ENCODE measurements around the gene SMAD4.
"Not testable (repeated sequence)": the region's sequence is repeated elsewhere in the genome, so short reads cannot be mapped to it uniquely, and the experiment has no call there.

SMAD4 gene

DNA sequence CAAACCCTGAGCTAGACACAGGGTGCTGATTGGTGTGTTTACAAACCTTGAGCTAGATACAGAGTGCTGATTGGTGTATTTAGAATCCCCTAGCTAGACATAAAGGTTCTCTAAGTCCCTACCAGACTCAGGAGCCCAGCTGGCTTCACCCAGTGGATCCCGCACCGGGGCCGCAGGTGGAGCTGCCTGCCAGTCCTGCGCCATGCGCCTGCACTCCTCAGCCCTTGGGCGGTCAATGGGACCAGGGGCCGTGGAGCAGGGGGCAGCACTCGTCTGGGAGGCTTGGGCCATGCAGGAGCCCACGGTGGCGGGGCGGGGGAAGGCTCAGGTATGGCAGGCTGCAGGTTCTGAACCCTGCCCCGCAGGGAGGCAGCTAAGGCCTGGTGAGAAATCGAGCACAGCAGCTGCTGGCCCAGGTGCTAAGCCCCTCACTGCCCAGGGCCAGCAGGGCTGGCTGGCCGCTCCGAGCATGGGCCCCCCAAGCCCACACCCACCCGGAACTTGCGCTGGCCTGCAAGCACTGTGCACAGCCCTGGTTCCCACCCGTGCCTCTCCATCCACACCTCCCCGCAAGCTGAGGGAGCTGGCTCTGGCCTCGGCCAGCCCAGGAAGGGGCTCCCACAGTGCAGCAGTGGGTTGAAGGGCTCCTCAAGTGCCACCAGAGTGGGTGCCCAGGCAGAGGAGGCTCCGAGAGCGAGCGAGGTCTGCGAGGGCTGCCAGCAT lies 81.8 kb downstream of the SMAD4 start:
- not testable (repeated sequence) for H3K27me3 ChIP-seq (ENCODE audit: control insufficient read depth, insufficient read depth, low read length); H3K27ac ChIP-seq (ENCODE audit: low read depth, low read length); H3K9me3 ChIP-seq (ENCODE audit: control insufficient read depth, insufficient read depth, low read depth, low read length); H3K36me3 ChIP-seq (ENCODE audit: control insufficient read depth, insufficient read depth, low read length); H3K4me1 ChIP-seq (ENCODE audit: control insufficient read depth, insufficient read depth, low read length); H3K9ac ChIP-seq (ENCODE audit: low read length); H3K4me3 ChIP-seq (ENCODE audit: low read depth, low read length)

DNA sequence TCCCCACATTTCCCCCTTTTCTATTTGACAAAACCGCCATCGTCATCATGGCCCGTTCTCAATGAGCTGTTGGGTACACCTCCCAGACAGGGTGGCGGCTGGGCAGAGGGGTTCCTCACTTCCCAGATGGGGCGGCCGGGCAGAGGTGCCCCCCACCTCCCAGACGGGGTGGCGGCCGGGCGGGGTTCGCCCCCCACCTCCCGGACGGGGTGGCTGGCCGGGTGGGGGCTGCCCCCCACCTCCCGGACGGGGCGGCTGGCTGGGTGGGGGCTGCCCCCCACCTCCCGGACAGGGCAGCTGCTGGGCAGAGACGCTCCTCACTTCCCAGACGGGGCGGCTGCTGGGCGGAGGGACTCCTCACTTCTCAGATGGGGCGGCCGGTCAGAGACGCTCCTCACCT lies 87.0 kb downstream of the SMAD4 start:
- H3K27me3 ChIP-seq (ENCODE audit: control insufficient read depth, insufficient read depth, low read length); H3K4me3 ChIP-seq (ENCODE audit: low read depth, low read length); H3K9ac ChIP-seq (ENCODE audit: low read length); H3K36me3 ChIP-seq (ENCODE audit: control insufficient read depth, insufficient read depth, low read length); H3K4me1 ChIP-seq (ENCODE audit: control insufficient read depth, insufficient read depth, low read length); H3K27ac ChIP-seq (ENCODE audit: low read depth, low read length): not testable (repeated sequence)
- peaks cover 25% of the 10 kb centered on the region for H3K9me3 ChIP-seq (ENCODE audit: control insufficient read depth, insufficient read depth, low read depth, low read length)

DNA sequence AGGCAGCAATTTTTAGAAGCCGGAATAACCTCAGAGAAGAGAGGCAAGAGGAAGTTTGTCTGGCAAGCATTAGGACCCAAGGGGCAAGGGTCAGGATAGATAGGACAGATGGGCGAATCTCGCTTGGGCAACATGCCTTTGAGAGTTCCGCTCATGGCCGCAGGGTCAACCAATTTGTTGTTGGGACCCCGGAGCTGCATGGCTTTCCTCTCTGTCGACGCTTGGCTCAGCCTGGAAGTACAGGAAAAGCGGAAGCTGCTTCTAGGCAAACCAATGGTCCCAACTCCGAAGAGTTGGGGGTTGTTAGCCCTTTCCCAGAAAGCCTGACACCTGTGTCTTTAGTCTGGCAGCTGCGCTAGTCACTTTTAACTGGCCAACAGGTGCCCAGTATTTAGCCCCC lies 89.5 kb downstream of the SMAD4 start:
- not testable (repeated sequence) for H3K36me3 ChIP-seq (ENCODE audit: control insufficient read depth, insufficient read depth, low read length); H3K27me3 ChIP-seq (ENCODE audit: control insufficient read depth, insufficient read depth, low read length); H3K4me3 ChIP-seq (ENCODE audit: low read depth, low read length)

DNA sequence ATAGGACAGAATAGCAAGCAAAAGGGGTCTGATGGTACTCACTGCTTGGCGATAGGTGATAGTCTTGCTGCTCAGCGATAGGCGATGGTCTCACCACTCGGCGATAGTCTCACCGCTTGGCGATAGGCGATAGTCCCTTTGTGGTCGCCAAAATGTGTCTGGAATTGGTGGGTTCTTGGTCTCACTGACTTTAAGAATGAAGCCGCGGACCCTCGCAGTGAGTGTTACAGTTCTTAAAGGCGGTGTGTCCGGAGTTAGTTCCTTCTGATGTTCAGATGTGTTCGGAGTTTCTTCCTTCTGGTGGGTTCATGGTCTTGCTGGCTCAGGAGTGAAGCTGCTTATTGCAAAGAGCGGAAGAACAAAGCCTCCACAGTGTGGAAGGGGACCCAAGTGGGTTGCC lies 90.0 kb downstream of the SMAD4 start:
- not testable (repeated sequence) for H3K27me3 ChIP-seq (ENCODE audit: control insufficient read depth, insufficient read depth, low read length); H3K36me3 ChIP-seq (ENCODE audit: control insufficient read depth, insufficient read depth, low read length); H3K9ac ChIP-seq (ENCODE audit: low read length); H3K27ac ChIP-seq (ENCODE audit: low read depth, low read length); H3K4me3 ChIP-seq (ENCODE audit: low read depth, low read length); H3K4me1 ChIP-seq (ENCODE audit: control insufficient read depth, insufficient read depth, low read length)
- H3K9me3 ChIP-seq (ENCODE audit: control insufficient read depth, insufficient read depth, low read depth, low read length): peaks cover 22% of the 10 kb centered on the region

More for the DNA sequence above, 89.5 kb downstream of the SMAD4 start:
- not testable (repeated sequence) for H3K27ac ChIP-seq (ENCODE audit: low read depth, low read length); H3K4me1 ChIP-seq (ENCODE audit: control insufficient read depth, insufficient read depth, low read length); H3K9ac ChIP-seq (ENCODE audit: low read length)
- peaks cover 22% of the 10 kb centered on the region for H3K9me3 ChIP-seq (ENCODE audit: control insufficient read depth, insufficient read depth, low read depth, low read length)

DNA sequence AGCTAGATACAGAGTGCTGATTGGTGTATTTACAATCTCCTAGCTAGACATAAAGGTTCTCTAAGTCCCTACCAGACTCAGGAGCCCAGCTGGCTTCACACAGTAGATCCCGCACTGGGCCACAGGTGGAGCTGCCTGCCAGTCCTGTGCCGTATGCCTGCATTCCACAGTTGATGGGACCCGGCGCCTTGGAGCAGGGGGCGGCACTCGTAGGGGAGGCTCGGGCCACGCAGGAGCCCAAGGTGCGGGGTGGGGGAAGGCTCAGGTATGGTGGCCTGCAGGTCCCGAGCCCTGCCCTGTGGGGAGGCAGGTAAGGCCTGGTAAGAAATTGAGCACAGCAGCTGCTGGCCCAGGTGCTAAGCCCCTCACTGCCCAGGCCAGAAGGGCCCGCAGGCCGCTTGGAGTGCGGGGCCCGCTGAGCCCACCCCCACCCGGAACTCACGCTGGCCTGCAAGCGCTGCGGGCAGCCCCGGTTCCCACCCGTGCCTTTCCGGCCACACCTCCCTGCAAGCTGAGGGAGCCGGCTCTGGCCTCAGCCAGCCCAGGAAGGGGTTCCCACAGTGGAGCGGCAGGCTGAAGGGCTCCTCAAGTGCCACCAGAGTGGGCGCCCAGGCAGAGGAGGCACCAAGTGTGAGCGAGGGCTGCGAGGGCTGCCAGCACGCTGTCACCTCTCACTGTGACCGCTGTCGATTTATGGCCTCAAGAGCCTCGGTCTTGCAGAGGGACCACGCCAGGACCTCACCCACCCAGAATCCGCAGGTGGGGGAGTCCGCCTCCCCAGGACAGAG lies 91.0 kb downstream of the SMAD4 start:
- Histone ChIP-seq H3K27me3 (ENCODE audit: control insufficient read depth, insufficient read depth, low read length) (no peaks in the 10 kb centered on the region), H3K9ac (ENCODE audit: low read length) (no peak overlapping the region), H3K36me3 (ENCODE audit: control insufficient read depth, insufficient read depth, low read length) (no peaks in the 10 kb centered on the region), H3K27ac (ENCODE audit: low read depth, low read length) (no peak overlapping the region), H3K4me1 (ENCODE audit: control insufficient read depth, insufficient read depth, low read length) (0 out of 2 replicates have a peak, but pooled peaks cover 3% of the 10 kb centered on the region), H3K4me3 (ENCODE audit: low read depth, low read length) (no peak overlapping the region), H3K9me3 (ENCODE audit: control insufficient read depth, insufficient read depth, low read depth, low read length) (peaks cover 22% of the 10 kb centered on the region)

DNA sequence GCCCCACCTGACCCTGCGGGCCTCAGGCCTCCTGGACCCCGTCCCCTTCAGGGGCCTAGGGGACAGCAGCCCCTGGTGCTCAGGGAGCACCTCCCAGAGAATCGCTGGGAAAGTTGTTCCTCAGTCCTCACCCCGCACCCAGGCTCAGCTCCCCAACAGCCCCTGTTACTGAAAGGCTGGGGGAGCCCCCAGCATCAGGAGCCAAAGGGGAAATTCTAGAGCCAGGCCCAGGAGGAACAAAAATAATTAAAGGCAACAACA lies 91.5 kb downstream of the SMAD4 start:
- H3K36me3 ChIP-seq (ENCODE audit: control insufficient read depth, insufficient read depth, low read length): no peaks in the 10 kb centered on the region
- 0 out of 2 replicates have a peak, but pooled peaks cover 3% of the 10 kb centered on the region for H3K4me1 ChIP-seq (ENCODE audit: control insufficient read depth, insufficient read depth, low read length)
- H3K27me3 ChIP-seq (ENCODE audit: control insufficient read depth, insufficient read depth, low read length): no peaks in the 10 kb centered on the region
- no peak overlapping the region for H3K9ac ChIP-seq (ENCODE audit: low read length)
- H3K4me3 ChIP-seq (ENCODE audit: low read depth, low read length): no peak overlapping the region
- H3K27ac ChIP-seq (ENCODE audit: low read depth, low read length): no peak overlapping the region
- peaks cover 22% of the 10 kb centered on the region for H3K9me3 ChIP-seq (ENCODE audit: control insufficient read depth, insufficient read depth, low read depth, low read length)

DNA sequence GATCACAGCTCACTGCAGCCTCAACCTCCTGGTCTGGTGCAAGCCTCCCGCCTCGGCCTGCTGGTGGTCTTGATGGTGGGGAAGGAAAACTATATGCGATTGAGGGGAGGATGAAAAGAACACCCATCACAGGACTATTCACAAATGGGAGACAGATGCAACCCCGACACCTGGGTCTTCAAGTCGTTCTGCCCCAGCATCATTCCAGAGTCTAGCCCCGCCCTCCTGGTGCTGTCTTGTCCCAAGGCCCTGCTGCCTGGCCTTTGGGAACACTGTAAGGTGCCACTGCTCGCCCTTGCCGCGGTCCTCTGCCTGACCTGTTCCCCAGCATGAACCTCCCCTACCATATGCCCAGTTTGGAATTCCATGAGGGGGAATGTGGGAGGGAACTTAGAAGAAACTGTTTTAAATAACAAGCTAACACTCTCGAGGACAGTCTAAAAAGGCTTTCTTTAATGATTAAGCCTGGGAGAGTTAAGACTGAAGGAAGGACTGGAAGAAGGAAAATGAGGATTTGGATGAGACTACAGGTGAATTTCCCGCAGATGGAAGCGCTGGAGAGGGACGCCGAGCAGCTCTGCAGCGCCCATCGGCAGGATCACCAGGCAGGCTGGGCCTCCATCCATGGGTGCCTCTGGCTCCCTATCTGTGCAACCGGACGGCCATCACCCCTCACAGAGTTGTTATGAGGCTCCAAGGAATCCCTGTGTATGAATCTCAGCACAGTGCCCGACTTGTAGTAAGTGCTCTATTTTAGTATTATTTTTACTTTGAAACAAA lies 92.4 kb downstream of the SMAD4 start:
- Histone ChIP-seq H3K9ac (ENCODE audit: low read length) (no peak overlapping the region), H3K36me3 (ENCODE audit: control insufficient read depth, insufficient read depth, low read length) (no peaks in the 10 kb centered on the region), H3K4me1 (ENCODE audit: control insufficient read depth, insufficient read depth, low read length) (0 out of 2 replicates have a peak, but pooled peaks cover 3% of the 10 kb centered on the region), H3K27me3 (ENCODE audit: control insufficient read depth, insufficient read depth, low read length) (no peaks in the 10 kb centered on the region), H3K9me3 (ENCODE audit: control insufficient read depth, insufficient read depth, low read depth, low read length) (peaks cover 20% of the 10 kb centered on the region), H3K4me3 (ENCODE audit: low read depth, low read length) (no peak overlapping the region), H3K27ac (ENCODE audit: low read depth, low read length) (no peak overlapping the region)

DNA sequence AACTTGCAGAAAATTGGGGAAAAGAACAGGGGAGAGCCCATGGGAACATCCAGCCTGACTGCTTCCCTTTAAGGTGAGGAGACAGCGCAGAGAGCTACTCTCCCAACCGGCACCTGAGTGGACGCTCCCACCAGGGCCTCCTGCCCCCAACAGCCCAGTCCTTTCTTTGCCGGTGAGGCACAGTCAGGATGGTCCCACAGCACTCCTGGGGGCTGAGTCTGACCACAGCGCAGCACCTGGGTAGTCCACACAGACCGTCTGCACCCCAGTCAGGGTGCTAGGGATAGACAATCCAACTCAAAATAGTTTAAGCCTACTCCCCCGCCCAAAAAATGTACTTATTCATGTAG lies 93.0 kb downstream of the SMAD4 start:
- no peak overlapping the region for H3K9ac ChIP-seq (ENCODE audit: low read length)
- no peak overlapping the region for H3K27ac ChIP-seq (ENCODE audit: low read depth, low read length)
- 0 out of 2 replicates have a peak, but pooled peaks cover 3% of the 10 kb centered on the region for H3K4me1 ChIP-seq (ENCODE audit: control insufficient read depth, insufficient read depth, low read length)
- H3K27me3 ChIP-seq (ENCODE audit: control insufficient read depth, insufficient read depth, low read length): no peaks in the 10 kb centered on the region
- no peak overlapping the region for H3K4me3 ChIP-seq (ENCODE audit: low read depth, low read length)
- no peaks in the 10 kb centered on the region for H3K36me3 ChIP-seq (ENCODE audit: control insufficient read depth, insufficient read depth, low read length)
- H3K9me3 ChIP-seq (ENCODE audit: control insufficient read depth, insufficient read depth, low read depth, low read length): peaks cover 16% of the 10 kb centered on the region

DNA sequence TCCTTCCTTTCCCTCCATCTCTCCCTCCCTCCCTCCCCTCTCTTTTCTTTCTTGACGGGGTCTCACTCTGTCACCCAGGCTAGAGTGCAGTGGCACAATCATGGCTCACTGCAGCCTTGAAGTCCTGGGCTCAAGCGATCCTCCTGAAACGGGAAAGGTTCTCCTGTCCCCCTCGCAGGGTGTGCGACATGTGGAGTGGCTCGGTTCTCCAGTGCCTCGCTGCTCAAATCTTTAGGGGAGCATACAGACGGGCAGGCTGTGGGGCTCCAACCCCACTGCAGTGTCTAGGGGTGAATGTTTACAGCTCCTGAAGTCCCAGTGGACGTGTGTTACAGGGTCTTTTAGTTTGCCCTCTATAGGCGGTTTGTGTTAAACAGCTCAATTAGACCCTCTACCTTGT lies 93.5 kb downstream of the SMAD4 start:
- H3K4me1 ChIP-seq (ENCODE audit: control insufficient read depth, insufficient read depth, low read length): 0 out of 2 replicates have a peak, but pooled peaks cover 3% of the 10 kb centered on the region
- H3K9me3 ChIP-seq (ENCODE audit: control insufficient read depth, insufficient read depth, low read depth, low read length): peaks cover 16% of the 10 kb centered on the region
- H3K4me3 ChIP-seq (ENCODE audit: low read depth, low read length): no peak overlapping the region
- H3K27me3 ChIP-seq (ENCODE audit: control insufficient read depth, insufficient read depth, low read length): no peaks in the 10 kb centered on the region
- no peak overlapping the region for H3K9ac ChIP-seq (ENCODE audit: low read length)
- H3K36me3 ChIP-seq (ENCODE audit: control insufficient read depth, insufficient read depth, low read length): no peaks in the 10 kb centered on the region
- H3K27ac ChIP-seq (ENCODE audit: low read depth, low read length): no peak overlapping the region

DNA sequence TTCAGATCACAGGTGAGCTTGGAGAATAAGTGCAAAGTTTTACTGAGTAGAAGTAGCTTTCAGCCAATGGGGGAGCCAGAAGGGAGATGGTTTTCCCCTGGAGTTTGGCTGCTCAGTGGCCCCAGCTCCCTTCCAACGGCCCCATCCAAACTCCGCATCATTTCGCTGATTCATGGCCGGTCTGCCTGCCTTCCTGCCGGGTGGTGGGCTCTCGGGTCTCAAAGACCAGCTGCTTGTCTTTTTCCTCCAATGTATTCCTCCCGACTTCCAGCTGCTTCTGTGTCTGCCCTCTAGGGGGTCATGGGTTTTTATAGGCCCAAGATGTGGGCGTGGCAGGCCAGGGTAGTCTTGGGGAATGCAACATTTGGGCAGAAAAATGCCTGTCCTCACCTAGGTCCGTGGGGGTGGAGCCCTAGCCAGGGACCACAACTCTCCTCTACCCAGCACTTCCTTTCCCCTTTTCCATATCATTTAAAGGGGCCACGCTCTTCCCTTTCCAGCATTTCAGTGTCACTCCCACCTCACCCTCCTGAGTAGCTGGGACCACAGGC lies 94.0 kb downstream of the SMAD4 start:
- no peak overlapping the region for H3K9ac ChIP-seq (ENCODE audit: low read length)
- H3K27me3 ChIP-seq (ENCODE audit: control insufficient read depth, insufficient read depth, low read length): no peaks in the 10 kb centered on the region
- peaks cover 16% of the 10 kb centered on the region for H3K9me3 ChIP-seq (ENCODE audit: control insufficient read depth, insufficient read depth, low read depth, low read length)
- H3K4me1 ChIP-seq (ENCODE audit: control insufficient read depth, insufficient read depth, low read length): 0 out of 2 replicates have a peak, but pooled peaks cover 3% of the 10 kb centered on the region
- no peak overlapping the region for H3K4me3 ChIP-seq (ENCODE audit: low read depth, low read length)
- H3K36me3 ChIP-seq (ENCODE audit: control insufficient read depth, insufficient read depth, low read length): no peaks in the 10 kb centered on the region
- no peak overlapping the region for H3K27ac ChIP-seq (ENCODE audit: low read depth, low read length)

DNA sequence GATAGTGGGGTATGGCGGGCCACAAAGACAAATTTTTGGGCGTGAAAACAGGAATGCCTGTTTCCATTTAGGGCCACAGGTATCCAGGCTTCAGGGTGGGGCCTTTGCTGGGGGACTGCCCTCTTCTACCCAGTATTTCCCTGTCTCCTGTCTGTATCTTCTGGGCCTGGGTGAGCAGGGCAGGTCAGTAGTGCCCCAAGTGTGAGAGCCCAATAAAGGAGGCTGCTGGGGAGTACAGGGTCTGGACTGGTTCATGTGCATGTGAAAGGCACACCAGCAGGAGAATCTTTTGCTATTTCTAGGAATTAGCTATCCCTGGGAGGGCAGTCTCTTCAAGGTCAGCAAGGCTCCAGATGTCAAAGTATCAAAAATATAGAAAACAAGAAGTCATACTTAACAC lies 96.0 kb downstream of the SMAD4 start:
- Histone ChIP-seq H3K4me3 (ENCODE audit: low read depth, low read length) (no peak overlapping the region), H3K27me3 (ENCODE audit: control insufficient read depth, insufficient read depth, low read length) (no peaks in the 10 kb centered on the region), H3K4me1 (ENCODE audit: control insufficient read depth, insufficient read depth, low read length) (0 out of 2 replicates have a peak, but pooled peaks cover 3% of the 10 kb centered on the region), H3K9ac (ENCODE audit: low read length) (no peak overlapping the region), H3K36me3 (ENCODE audit: control insufficient read depth, insufficient read depth, low read length) (no peaks in the 10 kb centered on the region), H3K27ac (ENCODE audit: low read depth, low read length) (no peak overlapping the region), H3K9me3 (ENCODE audit: control insufficient read depth, insufficient read depth, low read depth, low read length) (peaks cover 3% of the 10 kb centered on the region)

Data from HUES6 (cell line).